GM18502 (cell line): ENCODE measurements around the gene SLC22A16.

ENCODE experiments used
- ATAC-seq: cut with Tn5 transposase; IDR thresholded peaks from one replicate; pipeline ENCODE4 v1.9.1; 2021; ENCODE audit warnings: mild to moderate bottlenecking; ENCODE audit not compliant: unreplicated experiment, poor library complexity

SLC22A16 gene

DNA sequence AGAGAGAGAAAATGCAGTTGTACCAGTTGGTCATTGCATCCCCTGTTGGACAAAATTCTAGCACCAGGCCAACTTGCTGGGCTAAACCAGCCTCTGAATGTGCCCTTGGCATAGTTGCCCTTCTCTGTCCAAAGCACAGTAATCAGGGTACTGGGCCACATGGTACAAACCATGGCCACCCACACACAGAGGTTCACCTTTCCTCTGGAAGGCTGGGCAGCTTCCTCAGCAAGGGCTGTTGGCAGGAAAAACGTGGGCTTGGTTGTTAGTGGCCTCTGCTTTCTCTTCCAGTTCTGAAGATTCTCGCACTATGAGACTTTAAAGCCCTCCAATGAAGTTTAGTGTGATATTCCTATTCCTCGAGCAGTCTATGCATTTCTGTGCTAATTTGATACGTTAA, 61.7 kb downstream of the SLC22A16 start:
- no peak for ATAC-seq

DNA sequence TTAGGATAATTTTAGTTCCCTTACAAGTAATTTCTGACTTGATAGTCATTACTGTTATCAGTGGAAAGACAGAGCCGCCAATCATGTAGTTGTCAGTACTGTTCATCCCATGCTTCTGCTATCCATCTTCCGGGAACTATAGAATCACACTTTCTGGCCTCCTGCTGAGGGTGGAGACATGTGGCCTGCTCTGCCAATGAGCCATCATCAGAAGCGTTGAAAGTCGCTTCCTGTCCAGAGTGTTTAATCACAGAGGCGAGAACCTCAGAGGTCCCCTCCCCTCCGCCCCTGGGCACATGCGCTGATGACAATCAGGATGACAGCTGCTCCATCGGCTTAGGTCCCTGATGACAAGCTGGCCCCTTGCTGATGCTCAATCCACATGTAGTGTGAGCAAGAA, 64.1 kb downstream of the SLC22A16 start:
- ATAC-seq: no peak

DNA sequence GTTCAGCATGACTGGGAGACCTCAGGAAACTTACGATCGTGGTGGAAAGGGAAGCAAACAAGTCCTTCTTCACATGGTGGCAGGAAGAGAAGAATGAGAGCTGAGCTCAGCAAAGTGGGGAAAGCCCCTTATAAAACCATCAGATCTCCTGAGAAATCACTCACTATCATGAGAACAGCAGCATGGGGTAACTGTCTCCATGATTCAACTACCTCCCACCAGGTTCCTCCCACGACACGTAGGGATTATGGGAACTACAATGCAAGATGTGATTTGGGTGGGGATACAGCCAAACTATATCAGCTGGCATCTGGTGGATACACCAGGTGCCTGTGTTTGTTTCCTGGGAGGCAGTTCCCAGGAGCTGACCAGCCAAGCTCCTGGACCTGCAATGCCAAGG, 65.9 kb downstream of the SLC22A16 start:
- ATAC-seq: no peak

DNA sequence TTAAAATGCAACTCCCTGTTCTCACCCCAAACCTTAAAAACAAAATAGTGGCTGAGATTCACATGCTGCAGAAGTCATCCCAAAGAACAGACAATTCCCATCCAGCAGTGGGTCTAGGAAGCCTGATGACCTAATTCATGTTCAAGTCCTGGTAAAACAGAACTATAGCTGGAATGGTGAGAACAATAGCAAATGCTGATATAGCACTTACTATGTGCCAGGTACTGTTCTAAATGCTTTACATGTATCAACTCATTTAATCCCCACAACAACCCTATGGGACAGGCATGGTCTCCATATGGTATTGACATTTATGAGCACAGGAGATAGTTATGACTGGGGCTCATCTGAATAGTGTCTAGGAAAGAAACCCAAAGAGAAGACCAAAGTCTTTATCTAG, 66.6 kb downstream of the SLC22A16 start:
- no peak for ATAC-seq

DNA sequence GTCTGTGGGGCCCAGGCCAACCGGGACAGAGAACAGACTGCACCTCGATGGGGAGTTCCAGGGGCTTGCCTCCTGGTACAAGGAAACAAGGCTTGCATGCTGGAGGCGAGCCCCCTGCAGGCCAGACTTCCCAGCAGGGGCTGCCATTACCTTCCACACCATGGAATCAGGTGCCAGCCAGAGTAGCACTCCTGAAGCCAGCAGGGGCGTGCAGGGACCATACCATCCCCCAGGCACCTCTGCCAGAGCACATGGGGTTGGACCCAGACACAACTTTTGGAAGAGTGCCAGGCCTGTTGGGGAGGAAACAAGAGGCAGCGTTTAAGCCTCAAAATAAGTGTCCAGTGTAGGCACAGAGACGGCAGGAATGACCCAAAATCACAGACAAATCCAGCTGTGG, 67.5 kb downstream of the SLC22A16 start:
- no peak for ATAC-seq

DNA sequence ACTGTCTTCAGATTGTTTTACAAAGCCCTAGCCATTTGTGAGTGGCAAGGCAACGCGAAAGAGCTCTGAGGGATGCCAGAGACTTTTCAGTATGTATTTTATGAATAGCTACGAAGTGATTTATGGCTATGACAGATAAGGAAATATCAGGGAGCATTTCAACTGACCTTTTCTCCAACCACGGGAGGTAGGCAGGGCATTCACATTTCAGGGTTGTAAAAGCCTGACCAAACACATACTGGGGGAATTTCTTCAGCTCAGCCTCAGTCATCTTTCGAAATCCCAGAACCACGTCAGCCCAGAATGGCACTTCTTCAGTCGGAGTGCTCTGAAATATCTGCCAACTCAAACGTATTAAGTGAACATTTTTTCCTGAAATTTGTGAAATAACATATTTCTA, 71.8 kb downstream of the SLC22A16 start:
- no peak for ATAC-seq

DNA sequence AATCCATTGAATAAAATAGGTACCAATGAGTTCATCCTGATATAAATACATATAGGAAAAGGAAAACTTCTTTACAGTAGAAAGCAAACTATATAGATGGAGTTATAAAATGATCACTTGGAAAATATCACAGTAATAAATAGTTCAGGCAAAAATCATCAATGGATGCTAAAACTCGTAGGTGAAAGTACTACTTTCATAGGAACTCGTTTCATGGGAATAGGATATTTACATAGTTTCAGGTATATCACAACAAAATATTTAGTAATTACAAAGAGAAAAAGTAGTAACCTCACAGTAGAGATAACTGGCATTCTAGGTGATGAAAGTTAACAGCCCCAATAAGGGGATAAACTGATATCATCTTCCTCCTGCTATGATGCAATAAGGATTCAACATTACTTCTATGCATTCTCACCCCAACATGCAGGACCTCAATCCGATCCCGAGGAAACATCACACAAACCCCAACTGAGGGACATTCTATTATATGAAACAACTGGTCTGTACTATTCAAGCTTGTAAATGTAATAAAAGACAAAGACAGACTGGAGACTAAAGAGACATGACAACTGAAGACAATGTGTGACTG, 74.7 kb downstream of the SLC22A16 start:
- ATAC-seq: no peak

DNA sequence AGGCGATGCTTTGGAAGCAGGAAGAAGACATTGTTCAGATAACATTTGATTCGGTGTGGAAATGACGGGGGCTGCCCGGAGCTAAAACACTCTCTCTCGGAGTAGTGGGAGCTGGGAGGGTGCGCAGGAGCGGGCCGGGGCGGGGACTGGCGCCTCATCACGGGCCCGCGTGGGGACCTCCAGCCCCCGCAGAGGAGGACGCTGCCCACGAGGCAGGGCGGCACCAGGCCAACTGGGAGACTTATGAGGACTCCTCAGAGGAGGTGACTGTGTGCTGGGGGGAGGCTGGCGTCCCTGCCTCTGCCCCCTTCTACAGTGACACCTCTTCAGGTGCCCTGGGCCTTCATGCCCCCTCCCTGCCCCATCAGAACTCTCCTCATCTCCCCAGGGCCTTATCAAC, 76.2 kb downstream of the SLC22A16 start:
- no peak for ATAC-seq

DNA sequence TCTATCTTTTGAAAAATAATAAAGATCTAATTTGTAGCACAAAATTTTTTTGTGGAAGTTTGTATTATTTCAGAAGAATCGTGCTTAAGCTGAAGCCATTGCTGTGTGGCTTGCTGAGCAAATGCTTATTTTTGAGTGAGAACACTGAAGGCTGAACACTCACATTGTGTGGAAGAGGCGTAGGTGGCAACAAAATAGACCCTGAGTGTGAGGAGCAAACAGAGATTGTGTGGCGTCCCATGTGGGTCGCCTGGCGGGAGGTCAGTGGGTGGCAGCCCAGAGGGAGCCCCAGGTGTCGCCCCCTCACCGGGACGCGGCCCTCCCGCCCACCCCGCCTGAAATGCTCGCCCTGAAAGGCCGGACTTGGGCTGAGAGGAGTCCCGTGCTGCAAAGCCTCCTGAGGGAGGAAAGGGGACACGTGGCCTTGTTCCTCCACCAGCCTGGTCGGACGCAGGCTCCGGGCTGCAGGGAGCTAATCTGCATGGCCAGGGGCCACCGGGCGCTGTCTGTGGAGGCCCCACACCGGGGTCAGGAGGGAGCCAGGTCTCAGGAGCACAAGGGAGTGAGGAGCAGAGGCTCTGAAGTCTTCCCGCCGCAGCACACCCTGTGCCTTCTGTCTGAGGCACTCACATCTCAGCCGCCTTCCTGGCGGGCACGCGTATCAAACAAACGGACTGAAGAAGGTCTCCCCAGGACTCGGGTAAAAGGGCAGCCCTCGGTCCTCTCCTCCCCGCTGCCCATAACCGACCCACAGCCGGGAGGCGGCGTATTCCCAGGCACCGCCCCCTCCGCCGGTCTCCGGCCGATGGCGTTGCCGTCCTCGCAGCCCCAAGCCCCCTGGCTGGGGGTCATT, 77.0 kb downstream of the SLC22A16 start:
- no peak for ATAC-seq

DNA sequence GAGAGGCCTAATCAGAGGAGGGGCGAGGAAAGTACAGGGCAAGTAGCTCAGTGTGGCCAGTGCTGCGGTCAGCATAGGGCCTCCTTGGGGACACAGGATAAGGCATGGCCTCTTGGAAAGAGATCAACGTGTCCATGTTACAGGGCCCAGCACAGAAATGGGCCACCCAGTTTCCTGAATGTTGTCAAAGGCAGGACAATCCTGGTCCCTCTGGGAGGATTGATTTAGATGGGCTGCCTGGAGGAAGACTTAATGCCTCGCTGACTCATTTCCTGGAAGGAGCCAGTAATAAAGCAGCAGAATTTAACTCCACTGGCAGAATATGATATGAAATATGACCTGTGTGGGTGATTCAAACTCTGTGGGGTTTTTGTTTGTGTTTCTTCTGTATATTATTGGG, 77.6 kb downstream of the SLC22A16 start:
- no peak for ATAC-seq

DNA sequence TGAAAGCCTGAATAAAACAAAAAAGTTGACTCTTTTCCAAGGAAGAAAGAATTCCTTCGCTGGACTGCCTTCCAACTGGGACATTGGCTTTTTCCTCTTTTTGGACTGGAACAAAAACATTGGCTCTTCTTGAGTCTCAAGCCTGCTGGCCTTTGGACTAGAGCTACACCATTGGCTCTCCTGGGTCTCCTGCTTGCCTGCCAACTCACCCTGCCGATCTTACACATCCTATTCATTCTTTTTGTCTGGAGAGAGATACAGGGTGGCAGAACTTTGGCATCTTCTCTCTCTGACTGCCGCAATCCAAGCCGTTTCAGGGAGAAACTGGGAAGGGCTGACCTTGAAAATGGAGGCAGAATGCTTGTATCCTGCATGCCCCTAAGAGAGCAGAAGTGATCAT, 81.2 kb downstream of the SLC22A16 start:
- ATAC-seq: no peak

DNA sequence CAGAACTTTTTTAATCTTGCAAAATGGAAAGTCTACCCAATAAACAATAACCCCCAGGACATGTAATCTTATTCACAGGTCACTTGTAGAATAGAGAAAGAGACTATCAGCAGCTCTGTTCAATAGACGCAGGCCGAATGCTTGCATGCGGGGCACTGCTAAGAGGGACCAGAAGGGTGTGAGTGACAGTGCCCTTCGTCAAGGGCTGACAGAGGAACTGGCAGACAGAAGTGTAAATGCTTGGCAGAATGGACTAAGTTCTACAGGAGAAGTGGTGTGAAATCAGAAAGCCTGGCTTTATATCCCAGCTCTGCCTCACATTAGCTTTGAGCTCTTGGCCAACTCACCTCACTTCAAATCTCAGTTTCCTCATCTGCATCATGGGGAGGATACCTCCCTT, 82.0 kb downstream of the SLC22A16 start:
- no peak for ATAC-seq

DNA sequence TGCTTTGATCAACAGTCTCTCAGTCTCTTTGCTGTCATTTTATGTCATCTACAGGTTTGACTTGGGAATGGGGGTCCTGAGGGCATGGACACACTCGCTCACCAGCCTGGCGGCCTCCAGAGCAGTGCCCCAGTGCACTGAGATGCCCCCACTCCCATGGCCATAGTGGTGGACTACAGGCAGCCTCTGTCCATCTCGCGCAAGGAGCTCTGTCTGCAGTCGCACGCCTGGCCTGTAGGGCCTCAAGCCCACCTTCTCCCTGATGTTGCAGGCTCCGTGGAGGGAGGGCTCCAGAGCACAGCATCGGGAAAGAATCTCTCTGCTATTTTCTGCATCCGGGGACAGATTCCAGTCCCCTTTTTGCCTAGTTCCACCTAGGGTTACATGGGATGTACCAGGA, 83.7 kb downstream of the SLC22A16 start:
- no peak for ATAC-seq

DNA sequence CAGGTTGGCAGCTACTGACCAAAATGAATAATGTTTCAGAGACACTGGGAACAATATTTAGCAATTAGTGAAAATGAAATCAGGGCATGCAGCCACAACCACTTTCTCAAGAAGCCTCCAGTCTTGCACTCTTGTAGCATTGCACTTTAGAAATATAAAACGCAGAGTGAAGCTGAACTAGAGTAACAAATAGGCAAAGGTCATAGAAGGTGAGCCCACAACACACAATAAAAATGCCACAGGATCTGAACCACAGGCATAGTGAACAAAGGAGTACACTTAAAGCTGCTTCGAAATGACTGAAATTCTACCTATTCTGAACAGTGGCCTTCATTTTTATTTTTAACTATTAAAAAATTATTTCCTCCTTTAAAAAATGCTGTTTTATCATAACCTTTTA, 86.0 kb downstream of the SLC22A16 start:
- ATAC-seq: no peak

DNA sequence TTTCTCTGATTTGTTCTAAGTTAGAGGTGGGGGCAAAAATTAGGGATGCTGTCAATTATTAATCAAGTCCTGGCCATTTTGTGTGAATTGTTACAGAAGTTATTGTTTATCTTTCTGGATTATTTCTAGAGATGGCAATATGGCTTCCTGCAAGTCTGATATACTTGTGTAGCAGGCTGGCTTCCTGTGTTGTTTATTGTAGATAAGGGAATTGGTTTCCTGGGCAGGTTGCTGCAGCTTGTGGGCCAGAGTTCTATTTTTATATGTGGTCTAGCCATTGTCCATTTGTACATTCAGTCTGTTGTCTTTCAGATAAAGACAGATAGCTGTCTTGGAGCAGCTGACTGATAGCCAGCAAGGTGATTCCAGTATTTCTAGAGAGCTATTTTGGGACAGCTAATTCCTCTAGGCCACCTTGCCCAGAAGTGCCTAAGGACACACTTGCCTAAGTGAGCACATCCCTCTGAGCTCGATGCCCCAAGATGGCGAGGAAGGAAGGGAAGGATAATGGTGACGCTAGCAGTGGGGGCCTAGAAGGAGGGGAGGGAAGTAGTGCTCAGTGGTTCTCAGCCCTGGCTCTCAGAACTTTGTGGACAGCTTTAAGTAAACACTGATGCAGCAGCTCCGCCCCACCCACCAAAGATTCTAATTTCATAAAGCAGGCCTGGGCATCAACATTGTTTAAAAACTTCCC, 86.6 kb downstream of the SLC22A16 start:
- no peak for ATAC-seq

DNA sequence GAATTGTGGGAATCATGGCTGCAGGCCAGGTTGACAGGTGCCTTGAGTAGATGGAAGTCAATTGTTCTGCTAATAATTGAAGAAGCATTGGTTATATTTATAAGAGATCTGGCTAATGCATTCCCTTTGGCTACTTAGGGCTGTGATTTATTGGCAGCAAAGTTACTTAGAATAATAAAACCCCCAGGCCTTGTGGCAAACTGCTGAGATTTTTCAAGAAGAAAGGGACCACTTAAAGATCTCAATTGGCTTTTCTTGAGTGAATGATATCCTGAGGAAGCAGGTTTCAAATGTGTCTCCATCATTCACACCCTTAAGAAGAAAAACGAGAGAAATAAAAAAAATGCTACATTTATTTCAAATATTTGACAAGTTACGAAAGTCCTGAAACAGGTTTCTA, 88.4 kb downstream of the SLC22A16 start:
- ATAC-seq: no peak

DNA sequence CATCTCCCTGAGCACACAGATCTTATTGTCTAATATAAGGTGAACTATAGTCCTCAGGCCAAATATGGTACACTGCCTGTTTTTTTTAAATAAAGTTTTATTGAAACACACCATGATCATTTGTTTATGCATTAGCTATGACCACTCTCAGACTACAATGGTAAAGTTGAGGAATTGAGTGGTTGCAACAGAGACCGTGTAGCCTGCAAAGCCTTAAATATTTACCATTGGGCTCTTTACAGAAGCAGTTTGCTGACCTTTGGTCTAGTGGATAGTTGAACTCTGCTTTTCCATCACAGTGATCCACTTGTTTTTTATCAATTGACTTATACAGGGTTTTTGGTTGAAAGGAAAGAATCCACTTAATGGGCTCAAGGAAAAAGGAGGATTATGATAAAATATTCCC, 91.0 kb downstream of the SLC22A16 start:
- ATAC-seq: no peak

DNA sequence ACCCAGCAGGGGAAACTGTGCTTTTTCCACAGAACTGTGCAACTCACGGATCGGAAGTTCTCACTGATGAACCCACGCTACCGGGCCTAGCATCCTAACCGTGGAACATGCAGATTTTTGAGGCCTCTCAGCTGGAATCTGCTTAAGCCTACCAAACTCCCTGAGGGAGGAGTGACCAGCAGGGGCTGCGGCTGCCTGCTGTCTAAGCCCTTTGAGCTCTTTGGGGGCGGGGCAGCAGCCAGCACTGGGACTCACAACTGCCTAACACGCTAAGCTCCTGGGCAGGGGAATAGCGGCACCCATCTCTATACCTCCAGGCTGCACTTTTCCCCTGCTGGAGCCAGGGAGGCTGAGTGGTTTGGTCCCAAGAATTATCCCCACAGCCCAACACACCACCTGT, 97.9 kb downstream of the SLC22A16 start:
- no peak for ATAC-seq
